HFF-Myc (cell line): ENCODE measurements around the gene RASD2.

Experiments used
- DNase-seq: peaks from one replicate; pipeline ENCODE4 v3.0.0-alpha.2; 2011; ENCODE audit warnings: low read depth; ENCODE audit errors: extremely low read depth
- H3K4me3 ChIP-seq: replicated peaks from 2 replicates; pipeline ENCODE4 v1.5.1; 2011; ENCODE audit warnings: low read depth, mild to moderate bottlenecking, control low read depth, low read length
- TF ChIP-seq, protein P1 (sequence below): IDR thresholded peaks from 2 replicates; pipeline ENCODE4 v1.5.1; 2012; ENCODE audit warnings: mild to moderate bottlenecking, low read depth, low read length, control low read depth; ENCODE audit errors: missing control alignments

The RASD2 gene

DNA sequence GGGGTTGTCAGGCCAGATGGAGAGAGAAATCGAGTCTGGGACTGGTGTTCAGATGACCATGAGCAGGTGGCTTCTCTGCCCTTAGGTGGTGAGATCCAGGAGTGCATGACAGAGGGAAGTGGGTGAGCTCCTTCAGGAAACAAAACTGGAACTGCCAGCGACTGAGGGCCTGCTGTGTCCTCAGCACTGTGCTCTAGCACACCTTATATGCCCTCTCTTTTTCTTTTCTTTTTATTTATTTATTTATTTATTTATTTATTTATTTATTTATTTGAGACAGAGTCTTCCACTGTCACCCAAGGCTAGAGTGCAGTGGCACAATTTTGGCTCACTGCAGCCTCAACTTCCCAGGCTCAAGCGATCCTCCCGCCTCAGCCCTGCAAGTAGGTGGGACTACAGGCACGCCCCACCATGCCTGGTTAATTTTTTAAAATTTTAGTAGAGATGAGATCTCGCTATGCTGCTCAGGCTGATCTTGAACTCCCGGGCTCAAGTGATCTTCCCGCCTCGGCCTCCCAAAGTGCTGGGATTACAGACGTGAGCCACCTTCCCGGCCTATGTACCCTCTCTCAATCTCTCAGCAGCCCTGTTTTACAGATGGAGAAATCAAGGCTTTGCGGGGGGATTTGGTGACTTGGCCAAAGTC lies 14.8 kb upstream of the RASD2 start:
- DNase-seq, result no peak
- TF ChIP-seq, protein P1, sequence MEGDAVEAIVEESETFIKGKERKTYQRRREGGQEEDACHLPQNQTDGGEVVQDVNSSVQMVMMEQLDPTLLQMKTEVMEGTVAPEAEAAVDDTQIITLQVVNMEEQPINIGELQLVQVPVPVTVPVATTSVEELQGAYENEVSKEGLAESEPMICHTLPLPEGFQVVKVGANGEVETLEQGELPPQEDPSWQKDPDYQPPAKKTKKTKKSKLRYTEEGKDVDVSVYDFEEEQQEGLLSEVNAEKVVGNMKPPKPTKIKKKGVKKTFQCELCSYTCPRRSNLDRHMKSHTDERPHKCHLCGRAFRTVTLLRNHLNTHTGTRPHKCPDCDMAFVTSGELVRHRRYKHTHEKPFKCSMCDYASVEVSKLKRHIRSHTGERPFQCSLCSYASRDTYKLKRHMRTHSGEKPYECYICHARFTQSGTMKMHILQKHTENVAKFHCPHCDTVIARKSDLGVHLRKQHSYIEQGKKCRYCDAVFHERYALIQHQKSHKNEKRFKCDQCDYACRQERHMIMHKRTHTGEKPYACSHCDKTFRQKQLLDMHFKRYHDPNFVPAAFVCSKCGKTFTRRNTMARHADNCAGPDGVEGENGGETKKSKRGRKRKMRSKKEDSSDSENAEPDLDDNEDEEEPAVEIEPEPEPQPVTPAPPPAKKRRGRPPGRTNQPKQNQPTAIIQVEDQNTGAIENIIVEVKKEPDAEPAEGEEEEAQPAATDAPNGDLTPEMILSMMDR, result no peak
- no peak overlapping the region for H3K4me3 ChIP-seq

DNA sequence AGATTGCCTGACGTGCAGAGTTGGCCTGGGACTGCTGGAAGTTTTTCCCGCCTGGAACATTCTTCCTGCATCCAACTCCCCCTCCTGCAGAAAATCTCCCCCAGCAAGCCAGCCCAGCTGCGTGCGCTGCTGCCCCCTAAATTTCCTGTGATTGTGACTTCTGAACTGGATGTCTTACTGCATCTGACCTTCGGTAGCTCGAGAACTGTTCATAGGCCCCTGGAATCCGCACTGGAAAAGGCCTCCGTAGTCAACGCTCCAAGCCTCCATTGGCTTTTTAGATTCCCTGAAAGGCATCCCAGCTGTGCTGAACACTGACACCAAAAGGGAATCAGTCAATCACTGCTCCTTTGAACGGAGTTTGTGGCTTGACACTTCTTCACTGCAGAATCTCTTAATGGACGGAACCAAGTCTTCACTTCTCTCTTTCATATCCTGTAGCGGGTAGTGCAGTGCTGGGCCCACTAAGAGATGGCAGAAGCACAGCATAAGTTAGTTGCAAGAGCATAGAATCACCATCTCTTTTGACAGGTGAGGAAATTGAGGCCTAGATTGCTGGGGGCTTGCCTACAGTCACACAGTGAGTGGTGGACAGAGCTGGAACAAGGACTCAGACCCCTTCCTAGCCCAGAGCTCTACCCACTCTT lies 14.2 kb upstream of the RASD2 start:
- DNase-seq, result no peak
- TF ChIP-seq, protein P1, result no peak

DNA sequence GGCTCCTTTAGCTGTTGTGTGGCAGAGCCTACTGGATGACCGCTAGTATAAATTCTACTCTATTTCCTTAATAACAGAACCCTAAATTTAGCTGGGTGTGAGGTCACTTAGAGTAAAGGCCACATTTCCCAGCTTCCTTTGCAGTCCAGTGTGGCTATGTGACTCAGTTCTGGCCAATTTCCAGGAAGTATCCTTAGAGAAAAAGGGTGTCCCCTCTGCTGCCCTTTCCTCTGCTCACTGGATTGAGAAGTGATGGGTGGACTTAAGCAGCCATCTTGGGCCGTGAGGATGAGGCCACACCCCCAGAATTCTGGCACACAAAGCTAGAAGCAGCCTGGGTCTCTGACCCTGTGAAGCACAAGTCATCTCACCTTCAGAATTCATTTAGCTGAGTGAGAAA lies 11.7 kb upstream of the RASD2 start:
- no peak for DNase-seq
- TF ChIP-seq, protein P1, result no peak
- H3K4me3 ChIP-seq, result no peak overlapping the region

More for the DNA sequence above, 14.2 kb upstream of the RASD2 start:
- no peak overlapping the region for H3K4me3 ChIP-seq

DNA sequence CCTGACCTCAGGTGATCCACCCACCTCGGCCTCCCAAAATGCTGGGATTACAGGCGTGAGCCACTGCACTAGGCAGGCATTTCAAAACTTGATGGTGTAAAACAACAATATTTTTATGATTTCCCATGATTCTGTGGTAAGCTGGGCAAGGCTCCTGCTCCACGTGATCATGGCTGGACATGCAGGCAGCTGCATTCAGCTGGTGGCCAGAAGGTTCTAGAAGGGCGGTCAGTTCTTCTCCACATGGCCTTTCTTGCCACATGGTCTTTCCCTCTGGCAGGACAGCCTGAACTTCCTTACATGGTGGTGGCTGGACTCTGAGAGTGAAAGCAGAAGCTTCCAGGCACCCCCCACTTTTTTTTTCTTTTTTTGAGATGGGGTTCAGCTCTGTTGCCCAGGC lies 9.9 kb upstream of the RASD2 start:
- TF ChIP-seq, protein P1, result no peak
- H3K4me3 ChIP-seq, result no peak overlapping the region
- no peak for DNase-seq

DNA sequence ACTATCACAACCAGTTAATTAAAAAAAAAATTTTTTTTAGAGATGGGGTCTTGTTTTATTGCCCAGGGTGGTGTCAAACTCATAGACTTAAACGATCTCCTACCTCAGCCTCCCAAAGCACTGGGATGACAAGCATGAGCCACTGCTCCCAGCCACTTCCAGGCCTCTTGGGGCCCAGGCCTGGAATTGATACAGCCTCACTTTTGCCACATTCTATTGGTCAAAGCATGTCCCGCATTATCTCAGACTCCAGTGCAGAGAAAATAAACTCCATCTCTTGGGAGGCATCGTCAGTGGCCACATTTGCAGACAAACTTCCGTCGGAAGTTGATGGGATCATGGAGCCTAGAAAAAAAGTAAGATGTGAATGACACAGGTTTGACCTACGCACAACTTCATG lies 9.4 kb upstream of the RASD2 start:
- DNase-seq, result no peak
- H3K4me3 ChIP-seq, result no peak overlapping the region
- TF ChIP-seq, protein P1, result no peak

DNA sequence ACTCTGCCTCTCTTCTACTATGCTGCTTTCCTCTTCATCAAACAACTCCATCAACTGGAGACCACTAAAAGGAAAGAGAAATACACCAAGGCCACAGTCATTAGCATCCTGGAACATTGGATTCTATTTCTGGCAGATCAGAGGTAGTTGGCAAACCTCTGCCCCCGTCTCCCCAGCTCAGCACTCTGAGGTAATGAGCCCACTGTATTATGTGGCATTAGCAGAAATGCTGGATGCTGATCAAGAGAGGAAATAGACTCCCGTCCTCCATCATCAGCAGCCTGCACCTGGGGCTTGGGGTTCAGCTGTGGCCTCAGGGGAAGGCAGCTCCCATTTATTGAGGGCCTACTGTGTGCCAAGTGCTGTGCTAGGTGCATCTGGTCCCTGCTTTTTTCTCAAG lies 9.0 kb upstream of the RASD2 start:
- DNase-seq, result no peak
- H3K4me3 ChIP-seq, result no peak overlapping the region
- TF ChIP-seq, protein P1, result no peak
